Measurements from ENCODE around the gene NKX1-1.

NKX1-1 gene

DNA sequence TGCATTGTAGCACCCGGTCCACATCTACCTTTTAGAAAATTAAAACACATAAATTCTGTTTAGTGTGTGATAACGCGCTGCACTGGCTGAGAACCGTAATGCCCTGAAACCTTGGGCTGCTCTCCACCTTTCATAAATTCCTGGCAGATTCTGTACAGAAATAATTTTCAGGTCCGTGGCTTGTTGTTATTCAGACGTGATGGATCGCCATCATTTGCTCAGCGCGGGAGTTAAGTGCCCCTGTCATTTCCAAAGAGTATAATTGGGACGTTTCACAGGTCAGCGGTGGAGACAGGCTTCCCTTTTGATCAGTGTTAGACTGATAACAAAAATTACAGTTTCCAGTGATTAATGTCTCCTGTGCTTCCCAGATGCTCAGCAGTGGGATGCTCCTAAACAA lies 42.7 kb downstream of the NKX1-1 start:
- WGBS (ENCODE audit: insufficient coverage), result 97% methylated on average over 10 of the region's 11 CpGs
- no peaks in the 10 kb centered on the region for H3K9me3 ChIP-seq (ENCODE audit: control extremely low read depth in 1 of 5, control insufficient read depth in 4 of 5, insufficient read depth in 2 of 5, low read depth in 1 of 5, low read length in 4 of 5)
- no peaks in the 10 kb centered on the region for H3K27me3 ChIP-seq (replicated peaks in 2 of 5; ENCODE audit: control insufficient read depth in 4 of 5, insufficient read depth in 5 of 5, low read length in 4 of 5)
- no peak overlapping the region for H3K4me3 ChIP-seq (ENCODE audit: control insufficient read depth in 1 of 7, extremely low read depth in 1 of 7, insufficient read depth in 4 of 7, low read depth in 2 of 7, low read length in 6 of 7)
- no peak overlapping the region for H3K27ac ChIP-seq (ENCODE audit: insufficient read depth in 1 of 2, low read depth in 1 of 2, low read length in 2 of 2, poor library complexity in 1 of 2, severe bottlenecking in 2 of 2)
- H3K4me1 ChIP-seq (ENCODE audit: control extremely low read depth in 1 of 4, control insufficient read depth in 4 of 4, insufficient read depth in 4 of 4, low read length in 3 of 4), result no peaks in the 10 kb centered on the region
- ChIA-PET CTCF (no interaction called here), POLR2A (no interaction called here)
- no peak for DNase-seq
- peaks cover 0 to 7% (median 3%) of the 10 kb centered on the region in 4 experiments for H3K36me3 ChIP-seq (ENCODE audit: control insufficient read depth in 4 of 4, insufficient read depth in 4 of 4, low read length in 3 of 4)

DNA sequence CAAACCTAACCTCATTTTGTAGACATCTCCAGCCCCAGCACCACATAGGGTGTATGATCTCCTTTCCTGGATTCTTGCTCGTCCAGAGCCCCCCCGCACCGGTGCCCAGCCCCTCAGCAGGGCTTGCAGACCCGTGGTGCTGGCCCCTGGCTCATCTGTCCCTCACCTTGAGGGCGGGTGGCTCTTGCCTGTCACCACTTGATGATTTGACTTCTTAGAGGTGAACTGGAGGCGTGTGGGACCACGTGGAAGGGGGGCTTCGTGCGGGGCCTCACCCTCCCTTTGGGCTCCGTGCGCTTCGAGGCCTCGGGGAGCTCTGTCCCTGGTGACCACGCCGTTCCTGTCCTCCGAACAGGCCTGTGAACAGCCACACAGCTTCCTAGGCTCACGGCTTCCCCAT lies 43.7 kb downstream of the NKX1-1 start:
- DNase-seq, result no peak
- Histone ChIP-seq H3K36me3 (ENCODE audit: control insufficient read depth in 4 of 4, insufficient read depth in 4 of 4, low read length in 3 of 4) (peaks cover 0 to 7% (median 3%) of the 10 kb centered on the region in 4 experiments), H3K27ac (ENCODE audit: insufficient read depth in 1 of 2, low read depth in 1 of 2, low read length in 2 of 2, poor library complexity in 1 of 2, severe bottlenecking in 2 of 2) (no peak overlapping the region), H3K27me3 (replicated peaks in 2 of 5; ENCODE audit: control insufficient read depth in 4 of 5, insufficient read depth in 5 of 5, low read length in 4 of 5) (no peaks in the 10 kb centered on the region), H3K9me3 (ENCODE audit: control extremely low read depth in 1 of 5, control insufficient read depth in 4 of 5, insufficient read depth in 2 of 5, low read depth in 1 of 5, low read length in 4 of 5) (no peaks in the 10 kb centered on the region), H3K4me1 (ENCODE audit: control extremely low read depth in 1 of 4, control insufficient read depth in 4 of 4, insufficient read depth in 4 of 4, low read length in 3 of 4) (no peaks in the 10 kb centered on the region), H3K4me3 (ENCODE audit: control insufficient read depth in 1 of 7, extremely low read depth in 1 of 7, insufficient read depth in 4 of 7, low read depth in 2 of 7, low read length in 6 of 7) (no peak overlapping the region)
- POLR2A ChIA-PET, result no interaction called here
- WGBS (ENCODE audit: insufficient coverage), result 95% methylated on average over 17 of the region's 17 CpGs
- CTCF ChIA-PET, result no interaction called here

DNA sequence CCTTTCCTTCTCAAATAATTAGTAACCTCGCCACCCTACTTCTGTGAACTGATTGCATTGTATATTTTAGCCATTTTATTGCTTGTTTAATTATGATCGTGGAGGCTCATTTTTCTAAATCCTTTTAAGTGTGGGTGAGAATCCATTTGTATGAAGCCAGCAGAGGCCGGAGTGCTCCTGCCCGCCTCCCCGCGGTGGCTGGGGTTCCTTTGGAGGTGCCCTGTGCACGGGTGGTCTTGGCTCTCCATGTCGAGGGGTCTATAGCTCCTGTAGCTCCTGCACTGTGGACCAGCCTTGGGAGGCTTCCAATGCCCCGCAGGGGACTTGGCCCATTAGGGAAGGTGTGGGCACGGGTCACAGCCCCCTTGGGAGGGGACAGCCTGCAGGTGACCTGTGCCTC lies 44.2 kb downstream of the NKX1-1 start:
- Histone ChIP-seq H3K9me3 (ENCODE audit: control extremely low read depth in 1 of 5, control insufficient read depth in 4 of 5, insufficient read depth in 2 of 5, low read depth in 1 of 5, low read length in 4 of 5) (no peaks in the 10 kb centered on the region), H3K27ac (ENCODE audit: insufficient read depth in 1 of 2, low read depth in 1 of 2, low read length in 2 of 2, poor library complexity in 1 of 2, severe bottlenecking in 2 of 2) (no peak overlapping the region), H3K36me3 (ENCODE audit: control insufficient read depth in 4 of 4, insufficient read depth in 4 of 4, low read length in 3 of 4) (peaks cover 0 to 7% (median 3%) of the 10 kb centered on the region in 4 experiments), H3K4me3 (ENCODE audit: control insufficient read depth in 1 of 7, extremely low read depth in 1 of 7, insufficient read depth in 4 of 7, low read depth in 2 of 7, low read length in 6 of 7) (no peak overlapping the region), H3K27me3 (replicated peaks in 2 of 5; ENCODE audit: control insufficient read depth in 4 of 5, insufficient read depth in 5 of 5, low read length in 4 of 5) (no peaks in the 10 kb centered on the region), H3K4me1 (ENCODE audit: control extremely low read depth in 1 of 4, control insufficient read depth in 4 of 4, insufficient read depth in 4 of 4, low read length in 3 of 4) (no peaks in the 10 kb centered on the region)
- POLR2A ChIA-PET, result no interaction called here
- CTCF ChIA-PET, result no interaction called here
- no peak for DNase-seq
- 100% methylated on average over 8 of the region's 10 CpGs for WGBS (ENCODE audit: insufficient coverage)

DNA sequence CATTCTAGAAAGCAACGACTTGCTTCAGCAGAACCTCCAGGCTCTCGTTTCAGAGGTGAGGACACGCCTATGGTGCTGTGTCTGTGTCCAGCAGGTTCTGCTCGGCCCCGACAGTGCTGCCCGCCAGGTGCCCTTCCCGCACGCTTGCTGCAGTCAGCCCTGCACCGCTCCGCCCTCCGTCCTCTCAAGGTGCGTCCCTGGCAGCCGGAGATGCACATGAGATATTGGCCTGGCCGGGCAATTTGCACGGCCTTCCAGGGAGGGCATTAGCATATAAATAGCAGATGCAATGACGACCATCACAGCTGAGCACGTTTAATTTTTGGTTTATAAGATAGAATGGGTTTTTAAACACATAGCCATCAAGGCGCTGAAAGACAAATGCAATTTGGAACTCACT lies 44.8 kb downstream of the NKX1-1 start:
- DNase-seq, result no peak
- Histone ChIP-seq H3K4me1 (ENCODE audit: control extremely low read depth in 1 of 4, control insufficient read depth in 4 of 4, insufficient read depth in 4 of 4, low read length in 3 of 4) (no peaks in the 10 kb centered on the region), H3K27me3 (replicated peaks in 2 of 5; ENCODE audit: control insufficient read depth in 4 of 5, insufficient read depth in 5 of 5, low read length in 4 of 5) (no peaks in the 10 kb centered on the region), H3K36me3 (ENCODE audit: control insufficient read depth in 4 of 4, insufficient read depth in 4 of 4, low read length in 3 of 4) (peaks cover 0 to 7% (median 4%) of the 10 kb centered on the region in 4 experiments), H3K4me3 (ENCODE audit: control insufficient read depth in 1 of 7, extremely low read depth in 1 of 7, insufficient read depth in 4 of 7, low read depth in 2 of 7, low read length in 6 of 7) (no peak overlapping the region), H3K9me3 (ENCODE audit: control extremely low read depth in 1 of 5, control insufficient read depth in 4 of 5, insufficient read depth in 2 of 5, low read depth in 1 of 5, low read length in 4 of 5) (no peaks in the 10 kb centered on the region), H3K27ac (ENCODE audit: insufficient read depth in 1 of 2, low read depth in 1 of 2, low read length in 2 of 2, poor library complexity in 1 of 2, severe bottlenecking in 2 of 2) (no peak overlapping the region)
- WGBS (ENCODE audit: insufficient coverage), result 95% methylated on average over 18 of the region's 18 CpGs
- ChIA-PET CTCF (interaction anchor here (1.2 kb wide), 1 partner anchor 209 kb away, joined by 3 read pairs; no protein-coding TSS in a partner anchor), POLR2A (no interaction called here)

DNA sequence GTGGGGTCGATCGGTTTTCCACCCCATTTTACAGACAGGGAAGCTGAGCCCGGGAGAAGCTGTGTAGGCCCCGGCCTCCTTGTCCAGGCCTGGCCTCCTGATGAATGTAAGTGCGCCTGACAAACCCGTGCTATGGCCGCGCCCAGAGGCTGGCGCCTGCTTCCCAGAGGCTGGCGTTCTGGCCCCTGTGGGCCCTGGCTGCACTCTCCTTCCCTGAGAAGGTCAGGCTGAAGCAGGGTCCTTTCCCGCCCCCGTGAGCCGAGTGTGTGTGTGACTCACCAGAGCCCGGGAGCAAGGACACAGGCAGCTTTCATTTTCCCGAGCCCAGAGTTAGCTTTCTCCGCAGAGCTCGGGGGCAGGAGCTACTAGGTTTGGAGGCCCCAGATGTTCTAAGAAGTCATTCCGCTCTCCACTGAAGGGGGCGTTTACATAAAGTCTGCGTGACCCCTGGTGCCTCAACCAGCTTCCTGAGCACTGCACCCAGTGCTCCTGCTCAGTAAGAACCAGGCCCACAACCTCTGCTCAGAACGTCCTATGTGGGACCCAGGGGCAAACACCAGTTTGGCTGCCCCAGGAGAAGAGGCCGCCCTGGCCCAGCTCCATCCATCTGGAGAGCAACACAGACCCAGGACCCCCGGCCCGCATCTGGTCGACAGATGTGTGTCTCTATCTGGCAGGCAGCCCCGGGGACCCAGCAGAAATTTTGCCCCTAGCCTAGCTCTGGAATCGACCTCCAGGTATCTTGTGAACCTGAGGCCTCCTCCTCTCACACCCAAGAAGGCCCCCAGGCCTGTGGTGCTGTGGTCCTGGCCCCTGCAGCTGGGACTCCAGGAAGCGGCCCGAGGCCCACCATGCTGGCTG lies 45.6 kb downstream of the NKX1-1 start:
- CTCF ChIA-PET, result interaction anchor here (1.2 kb wide), 1 partner anchor 210 kb away, joined by 3 read pairs; no protein-coding TSS in a partner anchor
- no peaks in the 10 kb centered on the region for H3K9me3 ChIP-seq (ENCODE audit: control extremely low read depth in 1 of 5, control insufficient read depth in 4 of 5, insufficient read depth in 2 of 5, low read depth in 1 of 5, low read length in 4 of 5)
- peaks cover 0 to 9% (median 3%) of the 10 kb centered on the region in 4 experiments for H3K36me3 ChIP-seq (ENCODE audit: control insufficient read depth in 4 of 4, insufficient read depth in 4 of 4, low read length in 3 of 4)
- POLR2A ChIA-PET, result no interaction called here
- no peak for DNase-seq
- no peaks in the 10 kb centered on the region for H3K4me1 ChIP-seq (ENCODE audit: control extremely low read depth in 1 of 4, control insufficient read depth in 4 of 4, insufficient read depth in 4 of 4, low read length in 3 of 4)
- H3K4me3 ChIP-seq (ENCODE audit: control insufficient read depth in 1 of 7, extremely low read depth in 1 of 7, insufficient read depth in 4 of 7, low read depth in 2 of 7, low read length in 6 of 7), result no peak overlapping the region
- no peak overlapping the region for H3K27ac ChIP-seq (ENCODE audit: insufficient read depth in 1 of 2, low read depth in 1 of 2, low read length in 2 of 2, poor library complexity in 1 of 2, severe bottlenecking in 2 of 2)
- H3K27me3 ChIP-seq (replicated peaks in 2 of 5; ENCODE audit: control insufficient read depth in 4 of 5, insufficient read depth in 5 of 5, low read length in 4 of 5), result no peaks in the 10 kb centered on the region
- WGBS (ENCODE audit: insufficient coverage), result 97% methylated on average over 28 of the region's 29 CpGs

DNA sequence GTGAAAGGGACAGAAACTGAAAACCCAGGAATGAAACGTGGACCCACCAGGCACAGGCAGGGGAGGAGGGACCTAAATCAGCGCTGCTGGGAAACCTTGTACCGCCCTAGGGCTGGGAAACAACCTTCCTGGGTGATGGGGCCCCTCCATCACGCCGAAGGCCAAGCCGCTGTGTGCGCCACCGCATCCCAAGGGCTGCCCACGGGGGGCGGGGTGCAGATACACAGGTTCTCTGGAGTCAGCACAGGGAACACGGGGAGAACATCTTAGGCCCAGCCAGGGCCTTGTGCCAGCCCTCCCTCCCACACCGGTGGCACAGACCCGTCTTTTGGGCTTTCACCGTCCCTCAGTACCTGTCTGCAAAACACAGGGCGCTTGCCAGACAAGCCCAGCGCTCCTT lies 46.3 kb downstream of the NKX1-1 start:
- CTCF ChIA-PET, result no interaction called here
- H3K27ac ChIP-seq (ENCODE audit: insufficient read depth in 1 of 2, low read depth in 1 of 2, low read length in 2 of 2, poor library complexity in 1 of 2, severe bottlenecking in 2 of 2), result no peak overlapping the region
- POLR2A ChIA-PET, result no interaction called here
- H3K36me3 ChIP-seq (ENCODE audit: control insufficient read depth in 4 of 4, insufficient read depth in 4 of 4, low read length in 3 of 4), result peaks cover 0 to 13% (median 2%) of the 10 kb centered on the region in 4 experiments
- DNase-seq, result no peak
- 95% methylated on average over 10 of the region's 16 CpGs for WGBS (ENCODE audit: insufficient coverage)
- H3K27me3 ChIP-seq (replicated peaks in 2 of 5; ENCODE audit: control insufficient read depth in 4 of 5, insufficient read depth in 5 of 5, low read length in 4 of 5), result no peaks in the 10 kb centered on the region
- no peaks in the 10 kb centered on the region for H3K4me1 ChIP-seq (ENCODE audit: control extremely low read depth in 1 of 4, control insufficient read depth in 4 of 4, insufficient read depth in 4 of 4, low read length in 3 of 4)
- no peaks in the 10 kb centered on the region for H3K9me3 ChIP-seq (ENCODE audit: control extremely low read depth in 1 of 5, control insufficient read depth in 4 of 5, insufficient read depth in 2 of 5, low read depth in 1 of 5, low read length in 4 of 5)
- H3K4me3 ChIP-seq (ENCODE audit: control insufficient read depth in 1 of 7, extremely low read depth in 1 of 7, insufficient read depth in 4 of 7, low read depth in 2 of 7, low read length in 6 of 7), result no peak overlapping the region

DNA sequence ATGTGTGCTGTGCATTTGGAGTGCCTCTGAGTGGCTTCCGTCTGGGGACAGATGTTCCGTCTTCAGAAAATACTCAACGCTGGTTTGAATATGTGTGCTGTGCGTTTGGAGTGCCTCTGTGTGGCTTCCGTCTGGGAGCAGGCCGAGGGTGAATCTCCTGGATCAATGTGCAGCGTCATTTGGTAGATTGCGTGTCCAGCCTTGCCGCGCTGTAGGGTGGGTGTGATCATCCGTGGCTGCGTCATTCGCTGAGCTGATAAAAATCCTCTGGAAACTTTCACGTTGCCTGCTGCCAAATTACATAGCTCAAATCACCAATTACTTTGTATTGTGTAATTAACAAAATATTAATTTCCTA lies 47.1 kb downstream of the NKX1-1 start:
- H3K36me3 ChIP-seq (ENCODE audit: control insufficient read depth in 4 of 4, insufficient read depth in 4 of 4, low read length in 3 of 4), result peaks cover 0 to 16% (median 3%) of the 10 kb centered on the region in 4 experiments
- DNase-seq, result no peak
- no peak overlapping the region for H3K27ac ChIP-seq (ENCODE audit: insufficient read depth in 1 of 2, low read depth in 1 of 2, low read length in 2 of 2, poor library complexity in 1 of 2, severe bottlenecking in 2 of 2)
- CTCF ChIA-PET, result no interaction called here
- no peaks in the 10 kb centered on the region for H3K4me1 ChIP-seq (ENCODE audit: control extremely low read depth in 1 of 4, control insufficient read depth in 4 of 4, insufficient read depth in 4 of 4, low read length in 3 of 4)
- POLR2A ChIA-PET, result no interaction called here
- 98% methylated on average over 9 of the region's 14 CpGs for WGBS (ENCODE audit: insufficient coverage)
- no peaks in the 10 kb centered on the region for H3K9me3 ChIP-seq (ENCODE audit: control extremely low read depth in 1 of 5, control insufficient read depth in 4 of 5, insufficient read depth in 2 of 5, low read depth in 1 of 5, low read length in 4 of 5)
- H3K27me3 ChIP-seq (replicated peaks in 2 of 5; ENCODE audit: control insufficient read depth in 4 of 5, insufficient read depth in 5 of 5, low read length in 4 of 5), result no peaks in the 10 kb centered on the region
- no peak overlapping the region for H3K4me3 ChIP-seq (ENCODE audit: control insufficient read depth in 1 of 7, extremely low read depth in 1 of 7, insufficient read depth in 4 of 7, low read depth in 2 of 7, low read length in 6 of 7)

Data from common myeloid progenitor, CD34-positive (primary cell).